Skeletal muscle tissue (tissue), 4 donors: ENCODE measurements around the gene BLOC1S5. TPM values are rescaled to one million over a fixed set of nuclear protein-coding genes. Genes with fewer than 3 reads are reported as not detected.
"Not testable (repeated sequence)": the region's sequence is repeated elsewhere in the genome, so short reads cannot be mapped to it uniquely, and the experiment has no call there.

Experiments used
- H3K27ac ChIP-seq: one replicate; pipeline ENCODE4 v1.7.0; 2013; ENCODE audit warnings: mild to moderate bottlenecking, low read depth, low read length, inconsistent platforms
- H3K27me3 ChIP-seq, 3 donors: one replicate each; pipeline ENCODE4 v1.7.0; 2013; ENCODE audit warnings: low read length in 3 of 3; ENCODE audit not compliant: control insufficient read depth in 3 of 3, insufficient read depth in 3 of 3
- H3K36me3 ChIP-seq, 3 donors: one replicate each; pipeline ENCODE4 v1.7.0; 2013; ENCODE audit warnings: low read length in 3 of 3; ENCODE audit not compliant: control insufficient read depth in 3 of 3, insufficient read depth in 3 of 3
- H3K4me1 ChIP-seq, 3 donors: one replicate each; pipeline ENCODE4 v1.7.0; 2013; ENCODE audit warnings: low read length in 3 of 3, mild to moderate bottlenecking in 3 of 3; ENCODE audit not compliant: control insufficient read depth in 3 of 3, insufficient read depth in 3 of 3
- H3K4me3 ChIP-seq, 3 donors: one replicate each; pipeline ENCODE4 v1.7.0; 2013; ENCODE audit warnings: low read length in 3 of 3
- H3K9ac ChIP-seq, 3 donors: one replicate each; pipeline ENCODE4 v1.7.0; 2013; ENCODE audit warnings: low read length in 3 of 3, mild to moderate bottlenecking in 3 of 3, moderate library complexity in 2 of 3, low read depth in 1 of 3
- H3K9me3 ChIP-seq, 3 donors: one replicate each; pipeline ENCODE4 v1.7.0; 2013; ENCODE audit warnings: low read length in 3 of 3; ENCODE audit not compliant: control insufficient read depth in 3 of 3
- total RNA-seq: library from RNA; depleted of rRNA; stranded (reverse); fragments of >200 nt; gene quantifications from one replicate; pipeline ENCODE4 v1.2.3, GENCODE V29; 2014
- donor health status: Osteomylitis.

Gene BLOC1S5
- total RNA-seq, 1 donor from 2014 or later, result 14.1 TPM

DNA sequence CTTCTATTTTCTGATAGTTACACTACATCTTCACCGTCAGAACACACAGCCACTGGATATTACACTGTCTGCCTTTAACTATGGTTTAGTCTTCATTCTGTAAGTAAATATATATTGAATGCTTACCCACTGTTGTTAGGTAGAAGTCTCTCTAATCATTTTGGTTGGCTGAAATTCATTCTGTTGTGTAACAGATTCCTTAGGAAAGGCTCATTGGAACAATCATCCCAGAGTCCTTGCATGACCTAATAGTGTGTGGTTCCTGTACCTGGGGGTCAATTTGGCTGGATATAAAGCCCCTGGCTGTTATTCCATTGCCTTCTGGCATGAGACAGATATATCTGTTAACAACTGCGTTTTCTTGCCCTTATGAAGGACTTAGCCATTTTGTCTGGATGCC lies 9.9 kb downstream of the BLOC1S5 start:
- Histone ChIP-seq H3K27ac (no peak overlapping the region), H3K36me3 (peaks cover 0 to 13% (median 10%) of the 10 kb centered on the region in 3 donors), H3K9ac (no peak overlapping the region), H3K9me3 (no peaks in the 10 kb centered on the region), H3K4me1 (no peaks in the 10 kb centered on the region), H3K4me3 (no peak overlapping the region), H3K27me3 (no peaks in the 10 kb centered on the region)

DNA sequence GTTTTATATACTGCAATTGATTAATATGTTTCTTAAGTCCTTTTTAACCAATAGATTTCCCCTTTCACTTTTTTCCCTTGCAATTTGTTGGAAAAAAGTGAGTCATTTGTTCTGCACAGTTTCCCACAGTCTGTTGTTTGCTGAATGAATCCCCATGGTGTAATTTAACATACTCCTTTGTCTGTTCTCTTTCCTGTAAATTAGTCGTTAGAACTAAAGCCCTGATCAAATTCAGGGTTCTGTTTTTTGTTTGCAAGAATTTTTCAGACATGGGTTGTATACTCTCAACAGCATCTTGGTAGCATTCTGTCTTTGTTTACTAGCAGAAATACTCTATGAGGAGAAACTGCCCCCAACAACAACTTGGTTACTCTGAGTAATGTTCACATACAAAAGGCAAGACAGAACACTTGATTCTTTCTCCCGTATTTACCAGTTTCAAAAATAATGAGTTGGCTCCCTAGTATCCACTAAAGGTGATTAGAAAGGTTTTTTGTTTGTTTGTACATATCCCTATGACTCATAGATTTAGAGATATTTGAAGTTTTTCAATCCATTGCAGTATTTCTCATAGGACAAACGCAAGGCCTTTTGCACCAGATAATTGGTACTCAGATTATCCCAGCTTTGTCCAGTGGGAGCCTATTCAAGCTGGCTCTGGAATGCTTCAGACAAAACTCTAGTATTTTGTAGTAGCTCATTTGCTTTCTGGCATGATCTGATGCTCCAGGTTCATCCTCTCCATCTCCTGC lies 16.5 kb downstream of the BLOC1S5 start:
- no peaks in the 10 kb centered on the region for H3K4me1 ChIP-seq
- no peak overlapping the region for H3K9ac ChIP-seq

DNA sequence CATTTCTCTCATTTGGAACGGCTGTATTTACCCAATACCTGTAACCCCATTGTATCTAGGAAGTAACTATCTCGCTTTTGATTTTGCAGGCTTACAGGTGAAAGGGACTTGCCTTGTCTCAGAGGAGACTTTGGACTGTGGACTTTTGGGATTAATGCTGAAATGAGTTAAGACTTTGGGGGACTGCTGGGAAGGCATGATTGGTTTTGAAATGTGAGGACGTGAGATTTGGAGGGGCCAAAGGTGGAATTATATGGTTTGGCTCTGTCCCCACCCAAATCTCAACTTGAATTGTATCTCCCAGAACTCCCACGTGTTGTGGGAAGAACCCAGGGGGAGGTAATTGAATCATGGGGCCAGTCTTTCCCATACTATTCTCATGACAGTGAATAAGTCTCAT lies 18.4 kb downstream of the BLOC1S5 start:
- not testable (repeated sequence) for H3K27ac ChIP-seq, H3K9ac ChIP-seq, H3K36me3 ChIP-seq, H3K27me3 ChIP-seq, H3K4me3 ChIP-seq, H3K9me3 ChIP-seq, H3K4me1 ChIP-seq

More for the DNA sequence above, 16.5 kb downstream of the BLOC1S5 start:
- Histone ChIP-seq H3K4me3 (no peak overlapping the region), H3K27me3 (no peaks in the 10 kb centered on the region), H3K9me3 (no peaks in the 10 kb centered on the region), H3K36me3 (peaks cover 0 to 2% (median 0%) of the 10 kb centered on the region in 3 donors), H3K27ac (peak overlapping the region; percentile 59)

DNA sequence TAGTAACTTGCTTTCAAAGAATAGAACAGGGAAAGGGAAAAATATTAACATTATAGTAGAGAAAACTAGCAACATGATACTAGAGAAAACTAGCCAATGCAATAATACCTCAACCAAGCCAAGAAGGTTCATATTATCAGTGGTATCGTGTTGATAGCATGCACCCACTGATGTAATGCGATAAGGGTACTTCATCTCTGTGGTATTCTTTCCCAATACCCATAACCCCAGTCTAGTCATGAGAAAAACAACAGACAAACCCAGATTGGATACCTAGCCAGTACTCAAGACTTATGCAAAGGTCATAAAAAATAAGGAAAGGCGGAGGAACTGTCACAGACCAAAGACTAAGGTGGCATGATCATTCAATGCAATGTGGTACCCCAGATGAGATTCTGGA lies 21.0 kb downstream of the BLOC1S5 start:
- Histone ChIP-seq H3K27me3 (no peaks in the 10 kb centered on the region), H3K36me3 (peaks cover 2 to 7% (median 5%) of the 10 kb centered on the region in 3 donors), H3K27ac (no peak overlapping the region), H3K4me1 (no peaks in the 10 kb centered on the region), H3K9ac (no peak overlapping the region), H3K9me3 (no peaks in the 10 kb centered on the region), H3K4me3 (no peak overlapping the region)

DNA sequence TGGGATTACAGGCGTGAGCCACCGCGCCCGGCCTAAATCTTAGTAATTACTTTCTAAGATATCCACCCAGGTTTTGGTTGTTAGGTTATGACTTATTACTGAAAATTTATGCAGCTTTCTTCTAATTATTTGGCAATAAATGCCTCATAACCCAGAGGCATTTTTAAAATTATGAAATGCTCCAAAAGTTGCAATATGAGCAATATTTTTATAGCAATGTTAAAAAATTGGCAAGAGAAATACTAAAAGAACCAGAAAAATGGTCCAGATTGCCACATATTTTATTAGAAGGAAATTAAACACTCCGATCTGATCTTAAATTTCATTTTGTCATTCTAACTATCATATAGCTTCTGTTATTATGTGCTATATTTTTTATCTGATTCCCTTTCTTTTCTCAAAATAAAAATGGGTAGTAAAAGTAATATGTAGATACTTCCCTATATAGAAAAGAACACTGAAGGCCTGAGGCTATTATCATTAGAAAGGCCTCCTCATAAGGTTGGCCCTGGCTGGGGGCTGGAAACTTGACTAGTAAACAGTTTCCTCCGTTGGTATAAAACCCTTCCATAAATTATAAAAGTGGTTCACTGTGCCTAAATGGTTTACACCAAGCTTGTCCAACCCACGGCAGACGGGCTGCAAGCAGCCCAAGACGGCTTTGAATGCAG lies 22.1 kb downstream of the BLOC1S5 start:
- Histone ChIP-seq H3K4me1 (no peaks in the 10 kb centered on the region), H3K9me3 (no peaks in the 10 kb centered on the region), H3K27ac (peak overlapping the region; percentile 21), H3K4me3 (no peak overlapping the region), H3K36me3 (peaks cover 2 to 7% (median 5%) of the 10 kb centered on the region in 3 donors), H3K27me3 (no peaks in the 10 kb centered on the region), H3K9ac (no peak overlapping the region)

DNA sequence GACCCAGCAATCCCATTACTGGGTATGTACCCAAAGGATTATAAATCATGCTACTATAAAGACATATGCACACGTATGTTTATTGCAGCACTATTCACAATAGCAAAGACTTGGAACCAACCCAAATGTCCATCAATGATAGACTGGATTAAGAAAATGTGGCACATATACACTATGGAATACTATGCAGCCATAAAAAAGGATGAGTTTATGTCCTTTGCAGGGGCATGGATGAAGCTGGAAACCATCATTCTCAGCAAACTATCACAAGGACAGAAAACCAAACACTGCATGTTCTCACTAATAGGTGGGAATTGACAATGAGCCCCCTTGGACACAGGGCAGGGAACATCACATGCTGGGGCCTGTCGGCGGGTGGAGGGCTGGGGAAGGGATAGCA lies 30.1 kb downstream of the BLOC1S5 start:
- not testable (repeated sequence) for H3K36me3 ChIP-seq, H3K27ac ChIP-seq, H3K9me3 ChIP-seq, H3K9ac ChIP-seq, H3K27me3 ChIP-seq, H3K4me1 ChIP-seq, H3K4me3 ChIP-seq

DNA sequence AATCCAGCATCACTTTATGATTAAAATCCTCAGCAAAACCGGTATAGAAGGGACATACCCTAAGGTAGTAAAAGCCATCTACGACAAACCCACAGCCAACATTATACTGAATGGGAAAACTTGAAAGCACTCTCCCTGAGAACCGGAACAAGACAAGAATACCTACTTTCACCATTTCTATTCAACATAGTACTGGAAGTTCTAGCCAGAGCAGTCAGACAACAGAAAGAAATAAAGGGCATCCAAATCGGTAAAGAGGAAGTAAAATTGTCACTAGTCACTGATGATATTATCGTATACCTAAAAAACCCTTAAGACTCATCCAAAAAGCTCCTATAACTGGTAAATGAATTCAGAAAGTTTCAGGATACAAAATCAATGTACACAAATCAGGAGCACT lies 33.3 kb downstream of the BLOC1S5 start:
- Histone ChIP-seq H3K4me3 (no peak overlapping the region), H3K4me1 (peaks cover 6 to 11% (median 8%) of the 10 kb centered on the region in 3 donors), H3K27me3 (no peaks in the 10 kb centered on the region), H3K9ac (no peak overlapping the region), H3K9me3 (no peaks in the 10 kb centered on the region), H3K36me3 (peaks cover 0 to 3% (median 0%) of the 10 kb centered on the region in 3 donors), H3K27ac (no peak overlapping the region)

DNA sequence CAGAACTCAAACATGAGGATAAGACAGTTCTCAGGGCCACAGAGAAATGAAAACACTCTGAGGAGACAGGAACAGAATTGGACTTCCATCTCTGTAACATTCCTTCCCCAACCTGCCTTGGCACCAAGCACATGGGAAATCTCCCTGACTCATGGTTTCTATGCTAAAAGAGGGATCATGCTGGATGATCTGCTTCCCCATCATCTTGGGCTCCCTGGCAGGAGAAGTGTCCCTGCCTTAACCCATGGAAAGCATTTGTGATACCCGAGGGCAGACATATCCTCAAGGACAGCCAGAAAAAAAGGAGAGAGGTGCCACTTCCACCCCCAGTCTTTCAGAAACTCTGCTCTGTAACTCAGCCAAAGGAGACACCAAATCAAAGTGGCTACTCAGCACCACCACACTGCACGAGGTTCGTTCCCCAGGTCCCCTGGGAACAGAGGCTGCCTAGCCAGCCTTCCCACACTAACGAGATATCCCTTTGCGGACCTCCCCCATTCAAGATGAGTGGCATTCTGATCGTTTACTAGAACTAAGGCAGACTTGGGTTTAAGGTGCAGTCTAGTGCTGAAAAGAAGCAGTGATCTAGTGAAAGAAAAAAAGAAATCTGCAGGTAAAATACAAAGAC lies 34.8 kb downstream of the BLOC1S5 start:
- H3K9me3 ChIP-seq, result no peaks in the 10 kb centered on the region
- no peak overlapping the region for H3K4me3 ChIP-seq
- H3K27ac ChIP-seq, result peak overlapping the region; percentile 12
- H3K27me3 ChIP-seq, result no peaks in the 10 kb centered on the region
- peaks cover 6 to 11% (median 8%) of the 10 kb centered on the region in 3 donors for H3K4me1 ChIP-seq
- H3K9ac ChIP-seq, result no peak overlapping the region
- peaks cover 0 to 3% (median 0%) of the 10 kb centered on the region in 3 donors for H3K36me3 ChIP-seq

DNA sequence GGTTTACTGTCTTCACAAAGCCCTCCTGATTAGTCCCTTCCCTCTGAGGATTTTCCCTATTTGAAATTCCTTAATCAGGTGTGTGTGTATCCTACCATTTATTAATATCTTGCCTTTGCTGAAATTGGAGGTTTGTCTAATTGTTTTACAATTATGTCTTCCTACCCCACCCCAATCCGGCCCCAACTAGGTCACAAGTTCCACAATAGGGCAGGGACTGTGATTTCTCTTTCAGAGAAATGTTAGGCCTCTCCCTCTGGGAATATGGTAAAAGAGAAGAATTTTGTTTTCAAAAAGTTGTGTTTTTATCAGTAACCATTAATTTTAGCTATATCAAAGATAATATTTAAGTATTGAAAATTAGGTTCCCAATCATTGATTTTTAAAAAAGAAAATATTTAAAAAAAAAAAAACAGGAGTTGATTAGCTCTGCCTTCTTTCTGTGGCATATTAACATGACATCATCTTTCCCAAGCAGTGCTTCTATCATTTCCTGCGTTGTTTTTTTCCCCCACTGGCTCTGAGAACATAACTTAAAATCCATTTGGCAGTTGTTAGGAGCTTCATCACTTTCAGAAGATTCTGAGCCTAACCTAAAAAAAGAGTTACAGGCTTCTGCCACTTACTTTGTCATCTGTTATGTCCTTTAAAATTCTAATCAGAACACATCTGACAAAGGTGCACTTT lies 36.1 kb downstream of the BLOC1S5 start:
- no peak overlapping the region for H3K9ac ChIP-seq
- no peaks in the 10 kb centered on the region for H3K9me3 ChIP-seq
- H3K4me3 ChIP-seq, result no peak overlapping the region
- H3K4me1 ChIP-seq, result peaks cover 6 to 11% (median 8%) of the 10 kb centered on the region in 3 donors
- H3K27ac ChIP-seq, result peak overlapping the region; percentile 12
- peaks cover 0 to 3% (median 0%) of the 10 kb centered on the region in 3 donors for H3K36me3 ChIP-seq
- no peaks in the 10 kb centered on the region for H3K27me3 ChIP-seq
